GM18517 (cell line): ENCODE results near the gene KAZN.

Source experiments
- ATAC-seq: cut with Tn5 transposase; IDR thresholded peaks from one replicate; pipeline ENCODE4 v1.9.1; 2021; ENCODE audit warnings: mild to moderate bottlenecking, moderate library complexity; ENCODE audit not compliant: unreplicated experiment

The KAZN gene

DNA sequence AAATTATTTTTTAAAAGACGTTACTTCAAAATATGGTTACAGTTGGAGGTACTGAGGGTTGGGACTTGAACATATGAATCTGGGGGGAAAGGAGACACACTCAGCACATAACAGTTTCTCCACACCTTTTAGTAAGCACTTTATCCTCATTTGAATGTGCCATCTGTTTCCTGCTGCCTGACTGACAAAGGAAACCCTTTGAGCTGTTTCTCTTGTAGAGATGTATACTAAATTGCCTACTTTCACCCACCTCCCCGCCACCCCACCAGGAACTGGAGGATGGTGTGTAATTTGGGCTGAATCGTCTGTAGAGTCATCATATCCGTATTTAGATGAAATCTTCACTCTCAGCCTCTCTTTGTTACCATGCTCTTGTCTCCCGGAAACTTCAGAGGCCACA, 108.1 kb downstream of the KAZN start:
- ATAC-seq: no peak

DNA sequence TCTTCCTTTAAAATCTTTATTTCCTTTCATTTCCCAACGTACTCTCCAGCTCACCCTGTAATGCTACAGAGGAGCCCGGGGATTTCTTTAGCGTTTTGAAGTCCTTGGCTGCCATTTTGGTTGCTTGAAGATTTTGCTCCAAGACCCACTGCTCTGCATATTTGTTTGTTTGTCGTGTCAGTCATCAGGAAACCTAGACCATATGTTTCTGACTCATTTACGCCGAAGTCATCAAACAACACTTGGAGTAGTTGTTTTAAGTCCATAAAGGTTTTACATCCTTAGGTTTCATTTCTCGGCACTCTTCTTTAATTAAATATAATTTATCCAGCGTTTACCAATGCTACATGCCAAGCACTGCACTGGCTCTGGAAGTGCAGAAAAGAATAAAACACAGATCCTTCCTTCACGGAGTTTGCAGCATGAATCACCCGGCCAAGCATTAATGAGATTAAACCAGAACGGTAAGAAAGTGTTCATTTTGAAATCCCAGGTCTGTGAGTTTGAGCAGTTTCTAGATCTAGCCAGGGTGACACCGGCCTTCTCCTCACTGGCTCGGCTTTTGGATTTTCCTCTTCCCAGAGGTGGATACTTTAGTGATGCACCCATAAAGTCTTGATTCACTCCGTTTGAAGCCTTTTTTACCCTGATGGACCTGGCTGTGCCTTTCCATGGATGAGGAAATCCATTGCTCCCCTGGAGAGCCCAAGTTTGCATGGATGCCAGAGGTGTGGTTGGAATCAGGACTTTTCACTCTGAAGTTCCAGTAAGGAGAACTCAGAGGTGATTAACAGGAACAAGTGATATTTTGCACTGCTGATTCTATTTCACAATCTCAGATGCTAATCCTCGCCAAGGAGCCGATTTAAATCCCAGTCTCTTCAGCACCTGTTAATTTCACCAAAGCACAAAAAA, 109.3 kb downstream of the KAZN start:
- no peak for ATAC-seq

DNA sequence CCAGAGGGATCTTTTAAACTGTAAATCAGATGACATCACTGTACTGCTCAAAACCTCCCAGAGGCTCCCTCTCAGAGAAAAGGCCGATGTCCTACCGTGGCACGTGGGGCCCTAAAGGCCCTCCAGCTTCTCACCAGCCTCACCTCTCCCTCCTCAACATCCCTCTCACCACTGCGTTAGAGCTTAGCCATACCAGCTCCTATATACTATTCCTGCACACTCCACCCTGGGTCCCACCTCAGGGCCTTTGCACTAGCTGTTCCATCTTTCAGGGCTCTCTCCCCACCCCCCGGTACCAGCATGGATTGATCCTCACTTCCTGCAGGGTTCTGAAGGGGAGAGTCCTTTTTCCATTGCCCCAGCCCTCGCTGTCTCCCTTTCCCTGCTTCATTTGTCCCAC, 111.8 kb downstream of the KAZN start:
- ATAC-seq: no peak

DNA sequence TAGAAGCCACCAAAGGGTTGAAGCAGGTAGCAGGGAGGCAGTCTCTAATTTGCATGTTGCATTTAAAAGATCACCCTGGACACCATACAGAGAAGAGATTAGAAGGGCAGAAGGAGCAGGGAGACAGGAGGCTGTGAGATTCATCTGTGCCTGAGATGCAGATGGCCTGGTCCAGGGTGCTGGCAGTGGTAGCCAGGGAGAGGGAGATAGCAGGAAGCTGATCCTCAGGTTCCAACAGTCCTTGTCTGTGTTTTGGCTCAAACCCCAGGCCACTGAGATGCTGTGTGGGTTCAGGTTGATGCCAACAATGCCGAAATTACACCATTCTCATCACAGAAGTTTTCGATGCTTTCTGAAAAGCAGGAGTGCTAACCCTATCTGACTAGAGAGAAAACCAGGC, 113.7 kb downstream of the KAZN start:
- ATAC-seq: no peak

DNA sequence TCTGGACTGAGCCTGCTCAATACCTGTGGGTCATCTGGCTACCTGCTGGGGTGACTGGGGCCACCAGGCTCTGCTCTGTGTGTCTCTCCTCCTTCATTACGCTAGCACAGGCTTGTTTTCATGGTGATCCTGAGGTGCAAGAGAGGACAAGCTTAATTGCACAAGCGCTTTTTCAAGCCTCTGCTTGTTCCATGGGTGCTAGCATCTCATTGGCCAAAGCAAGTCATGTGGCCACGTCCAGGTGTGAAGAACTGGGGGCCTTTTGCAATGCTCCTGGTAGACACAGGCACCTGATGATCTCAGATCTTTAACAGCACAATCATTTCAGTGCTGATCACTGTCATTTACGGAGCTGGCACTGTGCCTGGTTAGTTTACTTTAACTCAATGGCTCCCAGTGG, 114.6 kb downstream of the KAZN start:
- no peak for ATAC-seq

DNA sequence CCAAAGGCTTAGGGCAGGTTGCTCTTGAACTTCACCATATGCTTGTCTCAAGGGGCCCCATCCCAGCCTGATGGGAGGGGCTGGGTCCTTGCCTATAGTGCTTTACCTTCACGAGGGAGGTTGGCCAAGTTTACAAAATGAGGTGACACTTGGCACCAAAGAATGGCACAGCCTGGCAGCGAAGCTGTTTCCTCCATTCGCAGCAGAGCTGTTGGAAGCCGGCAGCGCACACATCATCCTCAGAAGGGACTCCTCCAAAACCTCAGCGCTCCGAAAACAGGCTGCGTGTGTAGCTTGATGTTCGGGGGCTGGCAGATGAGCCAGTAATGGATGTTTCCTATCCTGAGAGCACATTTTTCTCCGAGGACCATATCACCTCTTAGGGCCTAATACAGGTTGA, 116.8 kb downstream of the KAZN start:
- ATAC-seq: no peak

DNA sequence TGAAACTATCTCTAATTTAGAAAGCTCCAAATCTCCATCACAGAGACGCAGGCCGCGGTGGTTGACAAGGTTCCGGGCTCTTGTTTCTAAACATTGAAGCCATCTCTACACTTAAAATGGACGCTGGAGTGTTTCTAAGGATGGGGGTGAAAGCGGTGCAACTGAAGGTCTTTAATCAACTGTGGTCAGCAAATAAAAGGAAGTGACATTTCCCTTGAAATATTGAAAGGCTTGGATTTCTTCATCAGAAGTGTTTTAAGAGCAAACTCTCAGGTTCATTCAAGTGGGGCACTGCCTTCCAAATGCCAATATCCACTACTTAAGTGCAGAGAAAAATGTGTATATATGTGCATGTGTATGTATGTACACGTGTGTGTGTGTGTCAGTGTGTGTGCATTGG, 117.3 kb downstream of the KAZN start:
- no peak for ATAC-seq

DNA sequence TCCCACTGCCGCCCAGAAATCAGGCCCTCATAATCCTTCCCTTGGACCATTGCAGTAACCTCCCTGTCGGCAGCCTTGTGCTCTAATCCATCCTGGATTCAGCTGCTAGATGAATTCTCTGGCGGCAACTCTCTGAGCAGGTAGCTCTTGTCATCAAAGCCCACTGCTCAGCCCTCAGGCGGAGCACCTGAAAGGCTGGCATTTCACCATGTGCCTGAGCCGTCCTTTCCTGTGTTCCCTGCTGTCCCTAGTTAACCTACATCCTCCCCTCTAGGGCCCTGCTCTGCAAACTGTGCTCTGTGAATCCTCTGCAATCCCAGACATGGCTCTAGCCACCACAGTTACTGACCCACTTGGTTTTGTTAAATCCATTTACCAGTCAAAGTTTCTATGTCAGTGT, 118.0 kb downstream of the KAZN start:
- ATAC-seq: no peak

DNA sequence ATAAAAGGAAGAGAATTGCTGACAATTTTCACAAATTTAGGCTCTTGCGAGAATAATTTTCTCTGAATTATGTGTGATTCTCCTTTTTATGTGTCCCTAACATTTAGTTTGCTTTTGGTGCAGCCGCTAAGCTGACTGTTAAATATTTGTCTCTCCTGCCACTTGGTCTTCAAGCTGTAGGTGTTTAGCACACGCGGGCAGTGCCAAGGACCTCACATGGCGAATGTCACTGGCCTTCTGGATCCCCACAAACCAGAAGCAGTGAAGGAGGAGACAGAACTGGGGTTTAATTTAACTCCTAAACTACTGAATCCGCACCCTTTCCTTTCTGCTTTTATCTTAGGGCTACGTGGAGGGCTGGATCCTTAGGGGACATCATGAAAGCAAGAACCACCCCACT, 120.0 kb downstream of the KAZN start:
- ATAC-seq: no peak

DNA sequence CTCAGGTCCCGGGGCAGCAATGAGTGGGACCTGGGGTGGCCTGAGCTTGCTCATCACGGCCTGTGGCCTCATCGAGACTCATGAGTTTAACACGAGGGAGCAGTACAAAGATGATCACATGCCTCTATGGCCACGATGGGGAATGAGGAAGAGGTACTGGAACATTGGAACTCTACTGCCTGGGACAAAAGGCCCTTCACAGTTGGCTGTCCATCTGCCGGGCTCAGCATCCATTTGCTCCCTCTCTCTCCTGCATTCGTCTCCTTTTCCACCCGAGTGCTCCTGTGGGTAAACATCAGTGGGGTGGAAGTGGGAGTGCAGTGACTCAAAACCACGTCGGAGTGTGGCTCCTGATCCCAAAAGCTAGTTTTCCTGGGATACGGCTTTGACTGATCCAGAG, 124.9 kb downstream of the KAZN start:
- ATAC-seq: no peak

DNA sequence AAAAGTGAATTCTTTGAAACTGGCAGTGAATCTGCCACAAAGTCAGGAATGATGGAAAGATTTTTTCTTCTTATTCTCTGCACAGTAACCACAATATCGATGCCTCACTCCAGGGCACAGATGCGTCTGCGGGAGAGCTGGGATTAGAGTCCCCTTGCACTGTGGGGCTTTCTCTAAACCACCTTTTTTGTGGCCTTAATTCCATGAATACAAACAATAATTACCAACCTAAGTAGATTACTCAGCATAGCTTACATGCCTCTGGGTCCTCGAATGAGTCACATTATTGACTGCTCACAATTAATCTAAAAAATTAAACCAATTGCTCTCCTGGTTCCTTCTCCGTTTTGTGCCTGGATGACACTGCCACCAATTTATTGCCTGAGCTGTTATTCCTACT, 125.8 kb downstream of the KAZN start:
- ATAC-seq: no peak

DNA sequence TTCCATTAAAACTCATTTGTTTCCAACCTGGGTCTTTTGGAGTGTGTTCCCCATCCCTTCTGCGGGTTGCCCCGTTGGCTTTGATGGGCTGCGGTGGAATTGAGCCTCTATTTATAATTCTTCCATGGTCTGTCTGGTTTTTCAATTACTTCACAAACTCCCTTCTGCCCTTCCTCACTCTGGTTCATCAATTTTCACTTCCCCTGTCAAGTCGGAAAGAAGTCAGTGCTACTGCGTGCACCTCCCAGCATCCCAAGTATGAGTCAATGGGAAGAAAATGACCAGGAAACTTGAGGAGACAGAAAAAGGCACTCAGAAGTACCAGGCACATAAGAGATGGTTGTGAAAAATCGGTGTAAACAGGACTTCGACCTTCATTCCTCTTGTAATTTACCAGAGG, 126.2 kb downstream of the KAZN start:
- no peak for ATAC-seq

DNA sequence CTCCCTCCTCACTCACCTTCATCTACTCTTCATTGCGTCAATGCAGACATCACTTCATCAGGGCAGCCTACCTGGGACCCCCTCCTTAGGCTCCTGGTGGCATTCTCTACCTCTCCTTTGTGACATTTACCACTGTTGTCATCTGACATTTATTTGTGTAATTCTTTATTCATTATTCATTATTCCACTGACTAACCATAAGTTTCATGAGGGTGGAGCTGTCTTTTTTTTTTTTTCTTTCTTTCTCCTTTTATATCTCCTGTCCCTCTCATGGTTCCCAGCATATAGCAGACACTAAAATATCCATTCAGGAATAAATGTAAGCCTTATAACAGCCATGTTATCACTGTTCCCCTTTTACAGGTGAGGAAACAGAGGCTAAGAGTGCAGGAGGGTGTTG, 126.8 kb downstream of the KAZN start:
- ATAC-seq: no peak

DNA sequence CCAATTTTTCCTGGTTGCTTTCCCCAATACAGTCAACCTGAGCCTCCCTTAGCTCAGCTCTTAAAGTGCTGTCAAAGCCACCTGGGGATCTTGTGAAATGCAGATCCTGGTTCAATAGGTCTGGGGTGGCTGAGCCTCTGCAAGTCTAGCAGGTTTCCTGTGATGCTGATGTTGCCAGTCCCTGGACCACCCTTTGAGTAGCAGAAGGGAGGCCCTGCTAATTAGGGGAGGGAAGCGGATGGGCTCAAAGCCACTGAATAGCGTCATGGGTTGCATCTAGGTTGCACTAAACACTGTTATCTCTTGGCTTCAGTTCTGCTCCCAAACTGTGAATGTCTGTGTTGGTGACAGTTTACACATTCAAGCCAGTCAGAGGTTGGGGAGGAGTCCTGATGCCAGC, 127.2 kb downstream of the KAZN start:
- no peak for ATAC-seq

DNA sequence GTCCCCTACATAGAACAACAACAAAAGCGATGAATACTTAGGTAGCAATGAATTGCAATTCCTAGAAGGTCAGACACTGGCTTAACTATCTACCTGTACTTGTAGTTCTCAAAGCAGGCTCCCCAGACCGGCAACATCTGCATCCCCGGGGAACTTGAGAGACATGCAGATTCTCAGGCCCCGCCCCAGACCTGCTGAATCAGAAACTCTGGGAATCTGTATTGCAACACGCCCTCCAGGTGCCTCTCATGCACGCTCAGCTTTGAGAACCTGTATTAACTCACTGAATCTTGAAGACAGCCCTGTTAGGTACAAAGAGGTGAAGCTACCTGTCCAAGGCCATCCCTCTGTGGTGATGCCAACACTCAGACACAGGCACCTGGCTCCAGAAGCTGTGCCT, 128.1 kb downstream of the KAZN start:
- no peak for ATAC-seq

DNA sequence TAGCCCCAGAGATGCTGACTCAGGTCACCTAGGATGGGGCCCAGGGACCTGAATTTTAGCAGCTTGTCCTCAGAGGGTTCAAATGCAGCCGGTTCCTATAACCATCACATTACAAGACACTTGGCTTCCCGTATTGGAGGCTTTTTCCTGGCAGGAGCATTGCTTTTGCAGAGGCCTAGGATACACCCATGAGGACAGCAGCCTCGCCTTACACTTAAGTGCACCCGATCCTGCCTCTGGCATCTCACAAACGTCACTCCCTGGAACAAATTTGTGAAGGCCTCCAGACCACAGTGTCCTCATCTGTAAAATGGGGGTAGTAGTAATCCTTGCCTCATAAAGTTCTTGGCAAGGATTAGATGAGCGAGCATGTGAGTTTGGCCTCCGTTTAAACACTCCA, 130.0 kb downstream of the KAZN start:
- ATAC-seq: no peak

DNA sequence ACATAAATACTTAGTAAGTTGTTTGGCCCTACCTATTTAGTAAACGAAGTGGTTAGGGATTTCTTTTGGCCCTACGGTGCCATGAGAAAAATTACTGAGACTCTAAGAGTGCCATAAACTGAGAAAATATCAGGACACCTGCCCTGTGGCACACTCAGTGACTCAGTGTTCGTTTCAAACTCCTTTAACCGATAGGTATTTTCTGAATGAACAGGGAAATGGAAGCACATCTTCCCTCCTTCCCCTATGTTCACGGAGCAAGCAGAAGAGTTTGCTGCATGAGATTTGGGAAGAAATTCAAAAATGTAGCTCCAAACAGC, 134.2 kb downstream of the KAZN start:
- ATAC-seq: no peak

DNA sequence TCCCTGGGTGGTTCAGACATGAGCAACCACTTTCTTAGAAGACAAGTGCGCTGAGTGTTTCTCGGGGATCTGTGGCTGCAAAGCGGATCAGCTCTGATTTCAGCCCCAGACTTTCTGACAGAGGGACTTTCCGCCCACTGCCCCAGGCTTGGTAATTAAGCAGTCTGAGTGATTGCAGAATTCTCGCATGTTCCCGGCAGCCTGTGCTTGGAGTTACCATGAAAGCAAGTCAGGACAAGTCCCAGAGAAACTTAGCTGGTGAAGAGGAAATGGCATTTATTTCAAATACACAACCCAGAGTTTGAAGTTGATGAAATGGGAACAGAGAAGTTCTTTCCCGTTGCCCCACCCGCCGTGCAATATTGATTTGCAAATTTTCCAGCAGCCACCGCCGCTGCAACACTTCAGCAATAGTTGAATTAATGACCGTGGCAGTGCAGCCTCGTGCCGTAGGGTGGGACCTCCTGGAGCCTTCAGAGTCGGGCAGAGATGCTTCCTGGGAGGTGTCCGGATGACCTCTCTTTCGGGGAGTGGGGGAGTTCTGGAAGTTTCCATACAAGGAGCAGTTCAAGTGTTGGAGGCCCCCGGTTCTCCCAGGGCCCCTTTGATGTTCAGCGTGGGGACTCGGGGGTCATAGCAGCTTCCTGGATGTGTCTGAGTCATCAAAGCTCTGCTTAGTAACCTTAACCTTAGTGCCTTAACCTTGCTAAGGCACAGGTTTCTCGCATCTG, 134.7 kb downstream of the KAZN start:
- no peak for ATAC-seq

DNA sequence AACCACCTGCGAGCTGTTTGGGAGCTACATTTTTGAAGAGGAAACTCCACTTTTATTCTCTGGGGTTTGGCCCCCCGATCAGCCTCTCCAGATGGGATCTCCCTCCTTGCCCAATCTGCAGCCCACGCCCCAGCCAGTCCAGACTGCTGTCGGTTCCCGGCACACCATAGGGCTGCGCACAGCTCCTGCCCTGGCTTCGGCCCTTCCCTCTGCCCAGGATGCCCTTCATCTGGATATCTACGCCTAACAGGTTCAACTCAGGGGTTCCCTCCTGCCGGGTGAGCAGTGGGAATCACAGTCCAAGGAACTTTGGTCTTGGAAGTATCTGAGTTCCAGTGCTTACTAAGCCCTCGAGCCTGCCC, 135.3 kb downstream of the KAZN start:
- no peak for ATAC-seq

DNA sequence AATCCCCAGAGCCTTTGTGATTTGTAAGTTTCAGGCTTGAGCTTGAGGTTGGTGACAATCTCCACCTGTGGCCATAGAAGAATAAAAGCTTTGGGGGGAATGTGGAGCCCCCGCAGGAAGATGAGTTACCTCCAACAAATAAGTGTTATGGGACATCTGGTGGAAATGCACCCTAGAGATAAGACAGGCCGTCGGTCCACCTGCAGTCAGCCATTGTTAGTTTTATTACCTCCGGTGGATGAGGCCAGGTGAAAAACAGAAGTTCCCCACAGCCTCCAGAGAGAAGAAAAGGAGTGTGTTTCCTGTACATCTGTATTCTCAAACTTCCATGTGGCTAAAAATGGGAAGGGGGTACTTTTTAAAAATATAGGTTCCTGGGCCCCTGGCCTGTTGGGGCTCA, 137.4 kb downstream of the KAZN start:
- ATAC-seq: no peak

DNA sequence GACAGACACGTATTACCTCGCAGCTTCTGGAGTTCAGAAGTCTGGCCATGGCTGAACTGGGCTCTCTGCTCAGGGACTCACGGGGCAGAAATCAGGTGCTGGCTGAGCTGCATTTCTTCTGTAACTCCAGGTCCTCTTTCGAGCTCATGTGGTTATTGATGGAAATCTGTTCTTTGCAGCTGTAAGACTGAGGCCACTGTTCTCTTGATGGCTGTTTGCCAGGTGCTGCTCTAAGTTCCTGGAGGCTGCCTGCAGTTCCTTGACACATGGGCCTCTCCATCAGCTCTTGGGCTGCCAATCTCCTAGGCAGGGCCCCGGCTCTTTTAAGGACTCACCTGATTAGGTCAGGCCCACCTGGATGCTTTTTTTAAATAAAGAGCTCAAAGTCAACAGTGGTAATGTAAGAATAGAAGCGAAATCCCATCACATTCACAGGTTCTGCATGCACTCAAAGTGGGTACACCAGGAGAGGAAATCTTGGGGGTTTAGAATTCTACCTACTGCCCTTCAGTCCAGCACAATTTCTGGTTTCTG, 139.1 kb downstream of the KAZN start:
- no peak for ATAC-seq

DNA sequence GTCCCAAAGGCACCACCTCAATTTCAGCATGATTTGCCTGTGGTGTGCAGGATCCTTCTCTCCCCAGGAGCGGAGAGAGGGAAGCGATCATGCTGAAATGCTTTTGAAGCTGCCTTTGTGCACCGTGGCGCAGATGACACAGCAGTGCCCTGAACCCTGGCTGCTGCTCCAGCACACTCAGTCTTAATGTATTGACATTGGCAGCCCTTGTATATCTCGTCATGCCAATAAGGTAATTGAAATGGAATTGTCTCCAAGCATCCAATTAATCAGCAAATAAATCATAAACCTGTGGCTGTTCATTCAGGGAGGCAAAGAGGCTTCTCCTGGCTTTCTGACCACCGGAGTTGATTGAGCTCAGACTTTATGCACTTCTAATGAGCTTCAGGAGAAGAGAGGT, 139.8 kb downstream of the KAZN start:
- ATAC-seq: no peak
